Liver (tissue), 9 donors: ENCODE measurements around the gene NMRAL1. TPM values are rescaled to one million over a fixed set of nuclear protein-coding genes. Genes with fewer than 3 reads are reported as not detected.

Source experiments
- DNase-seq: peaks from one replicate; pipeline ENCODE4 v3.0.0-alpha.2; 2017; ENCODE audit warnings: low spot score
- H3K27ac ChIP-seq, 2 donors: one replicate each; pipeline ENCODE4 v1.7.0; 2013; ENCODE audit warnings: inconsistent platforms in 2 of 2, low read length in 2 of 2, control low read depth in 1 of 2, low read depth in 1 of 2, mild to moderate bottlenecking in 1 of 2
- H3K27me3 ChIP-seq, 4 donors: one replicate each; pipeline versions ENCODE4 v1.6.1 to v1.7.0; 2013; ENCODE audit warnings: low read length in 3 of 4, inconsistent platforms in 1 of 4, mild to moderate bottlenecking in 1 of 4, moderate library complexity in 1 of 4; ENCODE audit not compliant: control insufficient read depth in 4 of 4, insufficient read depth in 4 of 4
- H3K36me3 ChIP-seq, 4 donors: one replicate each; pipeline versions ENCODE4 v1.6.1 to v1.7.0; 2013; ENCODE audit warnings: low read length in 3 of 4, mild to moderate bottlenecking in 3 of 4, low read depth in 1 of 4, moderate library complexity in 1 of 4; ENCODE audit not compliant: control insufficient read depth in 4 of 4, insufficient read depth in 3 of 4
- H3K4me1 ChIP-seq, 4 donors: one replicate each; pipeline versions ENCODE4 v1.6.1 to v1.7.0; 2013; ENCODE audit warnings: low read length in 3 of 4, mild to moderate bottlenecking in 3 of 4, moderate library complexity in 1 of 4; ENCODE audit not compliant: control insufficient read depth in 4 of 4, insufficient read depth in 4 of 4
- H3K4me3 ChIP-seq, 3 donors: one replicate each; pipeline versions ENCODE4 v1.6.1 to v1.7.0; 2013; ENCODE audit warnings: low read length in 3 of 3, control low read depth in 1 of 3, low read depth in 1 of 3, mild to moderate bottlenecking in 1 of 3
- H3K9ac ChIP-seq, 2 donors: one replicate each; pipeline ENCODE4 v1.7.0; 2013; ENCODE audit warnings: low read length in 2 of 2, mild to moderate bottlenecking in 2 of 2, moderate library complexity in 2 of 2, control low read depth in 1 of 2, low read depth in 1 of 2
- H3K9me3 ChIP-seq, 4 donors: one replicate each; pipeline versions ENCODE4 v1.6.1 to v1.7.0; 2013; ENCODE audit warnings: low read length in 3 of 4; ENCODE audit not compliant: control insufficient read depth in 4 of 4
- EGR1 ChIP-seq, 2 donors: IDR thresholded peaks; 2 replicates each; pipeline ENCODE4 v1.6.1; 2016 to 2018; ENCODE audit warnings: antibody characterized with exemption in 2 of 2, low read depth in 2 of 2
- FOXA1 ChIP-seq: IDR thresholded peaks from 2 replicates; pipeline ENCODE4 v1.6.1; 2016; ENCODE audit warnings: antibody characterized with exemption
- FOXA2 ChIP-seq: IDR thresholded peaks from 2 replicates; pipeline ENCODE4 v1.6.1; 2016; ENCODE audit warnings: antibody characterized with exemption
- HNF4A ChIP-seq, 2 donors: conservative IDR thresholded peaks; 2 replicates each; pipeline ENCODE4 v1.6.1; 2016; ENCODE audit warnings: antibody characterized with exemption in 2 of 2, mild to moderate bottlenecking in 2 of 2
- HNF4G ChIP-seq: IDR thresholded peaks from 2 replicates; pipeline ENCODE4 v1.6.1; 2016; ENCODE audit warnings: antibody characterized with exemption
- JUND ChIP-seq, 2 donors: IDR thresholded peaks; 2 replicates each; pipeline ENCODE4 v1.6.1; 2016; ENCODE audit warnings: antibody characterized with exemption in 2 of 2
- NR2F2 ChIP-seq: IDR thresholded peaks from 2 replicates; pipeline ENCODE4 v1.6.1; 2016; ENCODE audit warnings: antibody characterized with exemption
- RXRA ChIP-seq, 2 donors: IDR thresholded peaks; 2 replicates each; pipeline ENCODE4 v1.6.1; 2017 to 2018; ENCODE audit warnings: antibody characterized with exemption in 2 of 2, mild to moderate bottlenecking in 1 of 2
- WGBS: extraction: QIAGEN DNeasy Blood & Tissue Kit; methylation state at CpG from one replicate; pipeline ENCODE4 v1.1.7; 2013; 5-methylcytosine and 5-hydroxymethylcytosine counted together
- polyA plus RNA-seq, 2 donors: library from polyadenylated mRNA; stranded (reverse) in 1 of 2; unstranded in 1 of 2; fragments of 200-250 nt in 1 of 2; fragments of >200 nt in 1 of 2; fragmentation: Nextera tagmentation in 1 of 2; extraction: Ambion mirVana in 1 of 2; gene quantifications; one replicate each; pipeline versions ENCODE4 v1.2.1 to v1.2.3, GENCODE V29; 2013 to 2015
- total RNA-seq, 2 donors: library from RNA; depleted of rRNA; stranded (reverse); fragments of >200 nt; gene quantifications; one replicate each; pipeline ENCODE4 v1.2.3, GENCODE V29; 2014
- TF ChIP-seq, protein P1 (sequence below): IDR thresholded peaks from 2 replicates; pipeline ENCODE4 v1.6.1; 2016; ENCODE audit warnings: antibody characterized with exemption
- TF ChIP-seq, protein P2 (sequence below): IDR thresholded peaks from 2 replicates; pipeline ENCODE4 v1.6.1; 2016; ENCODE audit warnings: antibody characterized with exemption, mild to moderate bottlenecking
- TF ChIP-seq, protein P3 (sequence below): IDR thresholded peaks from 2 replicates; pipeline ENCODE4 v1.6.1; 2016; ENCODE audit warnings: antibody characterized with exemption
- TF ChIP-seq, protein P4 (sequence below): IDR thresholded peaks from 2 replicates; pipeline ENCODE4 v1.6.1; 2016; ENCODE audit warnings: antibody characterized with exemption
- TF ChIP-seq, protein P5 (sequence below): fragments of 150-350 bp; IDR thresholded peaks from 2 replicates; pipeline ENCODE4 v1.5.1; 2017; ENCODE audit warnings: improper control_type of control experiment, low read depth, low read length; ENCODE audit not compliant: missing input control
- donor health status: healthy.
- donor health status: healthy.
- donor health status: healthy.
- donor health status: healthy.
- donor health status: healthy.

The NMRAL1 gene
- total and polyA plus RNA-seq, 4 donors, result 20.1 to 45.4 (median 28.3) TPM

DNA sequence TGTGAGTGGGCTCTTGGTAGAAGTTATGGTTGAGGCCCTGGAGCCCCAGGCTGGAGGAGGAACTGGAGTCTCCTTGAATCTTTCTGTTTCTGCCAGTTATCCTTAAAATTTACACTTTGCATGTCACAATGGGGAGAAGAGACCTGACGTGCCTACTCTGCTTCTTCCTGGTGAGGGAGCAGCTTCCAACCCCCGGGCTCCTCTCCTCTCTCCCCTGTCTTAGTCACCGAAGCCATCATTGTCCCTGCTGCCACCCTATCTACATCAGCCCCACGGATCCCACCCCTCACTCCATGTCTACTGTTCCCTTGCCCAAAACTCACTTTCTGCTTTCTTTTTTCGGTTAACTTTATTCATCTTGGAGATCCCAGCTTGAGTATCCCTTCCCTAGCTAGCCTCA, 31.2 kb downstream of the NMRAL1 start:
- Histone ChIP-seq H3K4me1 (no peaks in the 10 kb centered on the region), H3K27me3 (no peaks in the 10 kb centered on the region), H3K9ac (no peak overlapping the region), H3K27ac (no peak overlapping the region), H3K9me3 (no peaks in the 10 kb centered on the region), H3K36me3 (peaks cover 27 to 81% (median 72%) of the 10 kb centered on the region in 4 donors), H3K4me3 (no peak overlapping the region)
- WGBS, result 74% methylated on average over 5 of the region's 5 CpGs
- no peak for DNase-seq
- TF ChIP-seq, protein P1, sequence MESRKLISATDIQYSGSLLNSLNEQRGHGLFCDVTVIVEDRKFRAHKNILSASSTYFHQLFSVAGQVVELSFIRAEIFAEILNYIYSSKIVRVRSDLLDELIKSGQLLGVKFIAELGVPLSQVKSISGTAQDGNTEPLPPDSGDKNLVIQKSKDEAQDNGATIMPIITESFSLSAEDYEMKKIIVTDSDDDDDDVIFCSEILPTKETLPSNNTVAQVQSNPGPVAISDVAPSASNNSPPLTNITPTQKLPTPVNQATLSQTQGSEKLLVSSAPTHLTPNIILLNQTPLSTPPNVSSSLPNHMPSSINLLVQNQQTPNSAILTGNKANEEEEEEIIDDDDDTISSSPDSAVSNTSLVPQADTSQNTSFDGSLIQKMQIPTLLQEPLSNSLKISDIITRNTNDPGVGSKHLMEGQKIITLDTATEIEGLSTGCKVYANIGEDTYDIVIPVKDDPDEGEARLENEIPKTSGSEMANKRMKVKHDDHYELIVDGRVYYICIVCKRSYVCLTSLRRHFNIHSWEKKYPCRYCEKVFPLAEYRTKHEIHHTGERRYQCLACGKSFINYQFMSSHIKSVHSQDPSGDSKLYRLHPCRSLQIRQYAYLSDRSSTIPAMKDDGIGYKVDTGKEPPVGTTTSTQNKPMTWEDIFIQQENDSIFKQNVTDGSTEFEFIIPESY, result no peak
- no peak for TF ChIP-seq HNF4G
- TF ChIP-seq, protein P2, sequence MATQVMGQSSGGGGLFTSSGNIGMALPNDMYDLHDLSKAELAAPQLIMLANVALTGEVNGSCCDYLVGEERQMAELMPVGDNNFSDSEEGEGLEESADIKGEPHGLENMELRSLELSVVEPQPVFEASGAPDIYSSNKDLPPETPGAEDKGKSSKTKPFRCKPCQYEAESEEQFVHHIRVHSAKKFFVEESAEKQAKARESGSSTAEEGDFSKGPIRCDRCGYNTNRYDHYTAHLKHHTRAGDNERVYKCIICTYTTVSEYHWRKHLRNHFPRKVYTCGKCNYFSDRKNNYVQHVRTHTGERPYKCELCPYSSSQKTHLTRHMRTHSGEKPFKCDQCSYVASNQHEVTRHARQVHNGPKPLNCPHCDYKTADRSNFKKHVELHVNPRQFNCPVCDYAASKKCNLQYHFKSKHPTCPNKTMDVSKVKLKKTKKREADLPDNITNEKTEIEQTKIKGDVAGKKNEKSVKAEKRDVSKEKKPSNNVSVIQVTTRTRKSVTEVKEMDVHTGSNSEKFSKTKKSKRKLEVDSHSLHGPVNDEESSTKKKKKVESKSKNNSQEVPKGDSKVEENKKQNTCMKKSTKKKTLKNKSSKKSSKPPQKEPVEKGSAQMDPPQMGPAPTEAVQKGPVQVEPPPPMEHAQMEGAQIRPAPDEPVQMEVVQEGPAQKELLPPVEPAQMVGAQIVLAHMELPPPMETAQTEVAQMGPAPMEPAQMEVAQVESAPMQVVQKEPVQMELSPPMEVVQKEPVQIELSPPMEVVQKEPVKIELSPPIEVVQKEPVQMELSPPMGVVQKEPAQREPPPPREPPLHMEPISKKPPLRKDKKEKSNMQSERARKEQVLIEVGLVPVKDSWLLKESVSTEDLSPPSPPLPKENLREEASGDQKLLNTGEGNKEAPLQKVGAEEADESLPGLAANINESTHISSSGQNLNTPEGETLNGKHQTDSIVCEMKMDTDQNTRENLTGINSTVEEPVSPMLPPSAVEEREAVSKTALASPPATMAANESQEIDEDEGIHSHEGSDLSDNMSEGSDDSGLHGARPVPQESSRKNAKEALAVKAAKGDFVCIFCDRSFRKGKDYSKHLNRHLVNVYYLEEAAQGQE, result no peak
- TF ChIP-seq, protein P3, sequence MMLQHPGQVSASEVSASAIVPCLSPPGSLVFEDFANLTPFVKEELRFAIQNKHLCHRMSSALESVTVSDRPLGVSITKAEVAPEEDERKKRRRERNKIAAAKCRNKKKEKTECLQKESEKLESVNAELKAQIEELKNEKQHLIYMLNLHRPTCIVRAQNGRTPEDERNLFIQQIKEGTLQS, result no peak
- no peak for TF ChIP-seq RXRA (IDR thresholded peaks at IDR 0.05)
- TF ChIP-seq FOXA2, result no peak
- no peak for TF ChIP-seq JUND (IDR thresholded peaks at IDR 0.05)
- no peak for TF ChIP-seq HNF4A (conservative IDR thresholded peaks at IDR 0.05)
- no peak for TF ChIP-seq FOXA1
- TF ChIP-seq, protein P4, sequence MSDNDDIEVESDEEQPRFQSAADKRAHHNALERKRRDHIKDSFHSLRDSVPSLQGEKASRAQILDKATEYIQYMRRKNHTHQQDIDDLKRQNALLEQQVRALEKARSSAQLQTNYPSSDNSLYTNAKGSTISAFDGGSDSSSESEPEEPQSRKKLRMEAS, result no peak
- TF ChIP-seq EGR1 (IDR thresholded peaks at IDR 0.05; ENCODE audit: low read depth in 2 of 2), result no peak
- TF ChIP-seq, protein P5, sequence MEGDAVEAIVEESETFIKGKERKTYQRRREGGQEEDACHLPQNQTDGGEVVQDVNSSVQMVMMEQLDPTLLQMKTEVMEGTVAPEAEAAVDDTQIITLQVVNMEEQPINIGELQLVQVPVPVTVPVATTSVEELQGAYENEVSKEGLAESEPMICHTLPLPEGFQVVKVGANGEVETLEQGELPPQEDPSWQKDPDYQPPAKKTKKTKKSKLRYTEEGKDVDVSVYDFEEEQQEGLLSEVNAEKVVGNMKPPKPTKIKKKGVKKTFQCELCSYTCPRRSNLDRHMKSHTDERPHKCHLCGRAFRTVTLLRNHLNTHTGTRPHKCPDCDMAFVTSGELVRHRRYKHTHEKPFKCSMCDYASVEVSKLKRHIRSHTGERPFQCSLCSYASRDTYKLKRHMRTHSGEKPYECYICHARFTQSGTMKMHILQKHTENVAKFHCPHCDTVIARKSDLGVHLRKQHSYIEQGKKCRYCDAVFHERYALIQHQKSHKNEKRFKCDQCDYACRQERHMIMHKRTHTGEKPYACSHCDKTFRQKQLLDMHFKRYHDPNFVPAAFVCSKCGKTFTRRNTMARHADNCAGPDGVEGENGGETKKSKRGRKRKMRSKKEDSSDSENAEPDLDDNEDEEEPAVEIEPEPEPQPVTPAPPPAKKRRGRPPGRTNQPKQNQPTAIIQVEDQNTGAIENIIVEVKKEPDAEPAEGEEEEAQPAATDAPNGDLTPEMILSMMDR, result no peak
- no peak for TF ChIP-seq NR2F2

DNA sequence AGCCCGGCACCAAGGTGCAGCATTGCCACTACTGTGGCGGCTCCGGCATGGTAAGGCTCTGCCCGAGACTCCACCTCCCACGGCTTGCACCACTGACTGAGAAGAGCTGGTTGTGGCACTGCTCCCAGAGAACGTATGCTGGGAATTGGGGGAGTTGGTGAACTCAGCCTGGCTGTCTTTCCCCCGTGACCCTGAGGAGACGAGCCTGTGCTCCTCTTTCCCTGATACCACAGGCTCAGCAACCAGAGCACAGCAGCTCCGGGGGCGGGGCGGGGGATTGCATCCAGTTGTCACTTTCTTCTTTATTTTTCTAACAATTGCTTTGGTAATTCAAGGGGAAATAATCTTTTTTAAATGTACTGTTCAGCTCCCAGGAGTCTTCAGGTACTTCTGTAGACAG, 32.1 kb downstream of the NMRAL1 start:
- TF ChIP-seq HNF4G (no peak), JUND (IDR thresholded peaks at IDR 0.05) (no peak), FOXA2 (no peak)
- Histone ChIP-seq H3K4me3 (no peak overlapping the region), H3K9me3 (no peaks in the 10 kb centered on the region), H3K36me3 (peaks cover 29 to 82% (median 74%) of the 10 kb centered on the region in 4 donors), H3K4me1 (no peaks in the 10 kb centered on the region), H3K27ac (no peak overlapping the region), H3K27me3 (no peaks in the 10 kb centered on the region), H3K9ac (no peak overlapping the region)
- no peak for DNase-seq
- 95% methylated on average over 11 of the region's 11 CpGs for WGBS
